NCI-H460 (cell line): ENCODE measurements around the gene CLIC2. TPM values are rescaled to one million over a fixed set of nuclear protein-coding genes. Genes with fewer than 3 reads are reported as not detected.
"Not testable (repeated sequence)": the region's sequence is repeated elsewhere in the genome, so short reads cannot be mapped to it uniquely, and the experiment has no call there.

ENCODE experiments used
- DNase-seq: peaks from one replicate; pipeline ENCODE4 v3.0.0-alpha.2; 2016; ENCODE audit warnings: low read depth; ENCODE audit errors: extremely low read depth
- polyA plus RNA-seq: library from polyadenylated mRNA; depleted of rRNA; stranded (reverse); fragments of >200 nt; gene quantifications from 2 replicates; pipeline ENCODE4 v1.2.3, GENCODE V29; 2014; cell fraction: nucleus; rRNA removed
- total RNA-seq: library from RNA; depleted of rRNA; stranded (reverse); fragments of >200 nt; shearing (Covaris generic); gene quantifications from 2 replicates; pipeline ENCODE4 v1.2.3, GENCODE V29; 2014; rRNA removed

CLIC2 gene
- total RNA-seq: 6.4 and 8.1 TPM in 2 replicates
- 1.3 and 3.1 TPM in 2 replicates for polyA plus RNA-seq

DNA sequence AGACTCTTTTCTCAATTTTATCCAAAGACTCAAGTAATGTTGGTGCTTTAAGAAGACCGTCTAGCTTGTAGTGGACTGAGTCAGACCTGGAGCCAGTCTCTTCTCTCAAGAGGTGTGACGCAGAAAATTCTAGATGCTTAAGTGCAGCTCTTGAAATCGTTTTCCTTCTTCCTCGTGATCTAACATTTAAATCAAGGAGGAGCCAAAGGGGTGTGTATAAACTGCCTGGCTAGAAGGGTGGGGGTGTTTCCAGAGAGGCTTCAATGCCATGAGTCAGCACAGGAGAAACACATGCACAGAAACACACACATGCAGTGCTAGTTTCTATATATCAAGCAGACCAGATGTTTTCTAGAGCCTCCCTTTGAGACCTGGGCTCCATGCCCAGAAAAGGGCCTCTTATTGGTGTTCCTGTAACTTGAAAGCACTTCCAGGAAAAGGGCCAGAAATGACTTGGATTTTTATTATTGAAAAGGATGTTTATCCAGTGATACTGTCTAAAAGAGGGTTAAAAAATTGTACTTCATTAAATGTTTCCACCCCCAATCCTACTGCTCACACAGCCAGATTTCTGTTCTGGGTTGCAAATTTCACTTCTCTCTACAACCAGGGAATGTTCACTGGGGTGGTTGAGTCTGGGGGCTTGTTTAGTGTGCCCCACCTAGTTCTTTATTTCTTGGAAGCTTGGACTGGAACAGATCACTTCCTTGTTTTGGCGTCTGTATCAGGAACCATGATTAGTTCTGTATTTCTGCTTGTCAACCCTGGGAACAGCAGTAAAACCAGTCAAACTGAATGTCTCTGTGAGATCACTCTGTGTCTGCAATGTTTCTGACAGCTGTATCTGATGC, at the start of gene CLIC2:
TSS of gene CLIC2 (minus strand) at position 129 of the 851 bp plus-strand sequence. CDS start 187 bp downstream, outside the sequence.
- DNase-seq: peak; percentile 32

DNA sequence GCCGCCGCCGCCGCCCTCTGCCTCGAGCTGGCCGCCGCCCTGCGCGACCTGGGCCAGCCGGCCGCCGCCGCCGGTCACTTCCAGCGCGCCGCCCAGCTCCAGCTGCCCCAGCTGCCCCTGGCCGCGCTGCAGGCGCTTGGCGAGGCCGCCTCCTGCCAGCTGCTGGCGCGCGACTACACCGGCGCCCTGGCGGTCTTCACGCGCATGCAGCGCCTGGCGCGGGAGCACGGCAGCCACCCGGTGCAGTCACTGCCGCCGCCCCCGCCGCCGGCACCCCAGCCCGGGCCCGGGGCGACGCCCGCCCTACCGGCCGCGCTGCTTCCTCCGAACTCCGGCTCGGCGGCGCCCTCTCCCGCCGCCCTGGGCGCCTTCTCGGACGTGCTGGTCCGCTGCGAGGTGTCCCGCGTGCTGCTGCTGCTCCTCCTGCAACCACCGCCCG, 48.1 kb upstream of the CLIC2 start:
- DNase-seq: not testable (repeated sequence)

DNA sequence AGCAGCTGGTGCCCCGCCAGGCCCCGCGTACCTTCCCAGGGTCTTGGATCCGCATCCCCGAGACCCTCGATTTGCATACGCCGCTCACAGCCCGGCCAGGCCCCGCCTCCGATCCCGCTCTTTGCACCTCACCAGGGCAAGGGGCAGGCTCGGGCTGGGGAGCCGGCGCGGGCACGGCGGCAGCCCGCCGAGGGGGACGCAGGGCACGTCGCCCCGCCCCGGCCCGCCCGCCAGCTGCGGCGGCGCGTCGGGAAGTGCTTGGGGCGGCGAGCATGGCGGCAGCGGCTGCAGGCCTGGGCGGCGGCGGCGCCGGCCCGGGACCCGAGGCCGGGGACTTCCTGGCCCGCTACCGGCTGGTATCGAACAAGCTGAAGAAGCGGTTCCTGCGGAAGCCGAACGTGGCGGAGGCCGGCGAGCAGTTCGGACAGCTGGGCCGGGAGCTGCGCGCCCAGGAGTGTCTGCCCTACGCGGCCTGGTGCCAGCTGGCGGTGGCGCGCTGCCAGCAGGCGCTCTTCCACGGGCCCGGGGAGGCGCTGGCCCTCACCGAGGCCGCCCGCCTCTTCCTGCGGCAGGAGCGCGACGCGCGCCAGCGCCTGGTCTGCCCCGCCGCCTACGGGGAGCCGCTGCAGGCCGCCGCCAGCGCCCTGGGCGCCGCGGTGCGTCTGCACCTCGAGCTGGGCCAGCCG, 47.6 kb upstream of the CLIC2 start, which contains the start of gene F8A2:
TSS of gene F8A2 (plus strand) at position 253 of the 686 bp plus-strand sequence. CDS start at position 273, 20 bp downstream.
- not testable (repeated sequence) for DNase-seq

DNA sequence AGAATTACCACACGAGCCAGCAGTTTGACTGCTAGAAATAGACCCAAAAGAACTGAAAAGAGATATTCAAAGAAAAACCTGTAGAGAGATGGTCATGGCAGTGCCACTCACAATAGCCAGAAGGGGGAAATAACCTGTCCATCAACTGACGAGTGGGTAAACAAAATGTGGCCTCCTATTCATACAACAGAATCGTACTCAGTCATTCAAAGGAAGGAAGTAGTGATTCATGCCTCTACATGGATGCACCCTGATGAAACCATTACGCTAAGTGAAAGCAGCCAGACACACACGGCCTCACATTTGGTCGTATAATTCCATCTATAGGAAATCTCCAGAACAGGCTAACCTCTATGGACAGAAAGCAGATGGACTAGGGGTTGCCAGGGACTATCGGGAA, 45.4 kb upstream of the CLIC2 start:
- not testable (repeated sequence) for DNase-seq

DNA sequence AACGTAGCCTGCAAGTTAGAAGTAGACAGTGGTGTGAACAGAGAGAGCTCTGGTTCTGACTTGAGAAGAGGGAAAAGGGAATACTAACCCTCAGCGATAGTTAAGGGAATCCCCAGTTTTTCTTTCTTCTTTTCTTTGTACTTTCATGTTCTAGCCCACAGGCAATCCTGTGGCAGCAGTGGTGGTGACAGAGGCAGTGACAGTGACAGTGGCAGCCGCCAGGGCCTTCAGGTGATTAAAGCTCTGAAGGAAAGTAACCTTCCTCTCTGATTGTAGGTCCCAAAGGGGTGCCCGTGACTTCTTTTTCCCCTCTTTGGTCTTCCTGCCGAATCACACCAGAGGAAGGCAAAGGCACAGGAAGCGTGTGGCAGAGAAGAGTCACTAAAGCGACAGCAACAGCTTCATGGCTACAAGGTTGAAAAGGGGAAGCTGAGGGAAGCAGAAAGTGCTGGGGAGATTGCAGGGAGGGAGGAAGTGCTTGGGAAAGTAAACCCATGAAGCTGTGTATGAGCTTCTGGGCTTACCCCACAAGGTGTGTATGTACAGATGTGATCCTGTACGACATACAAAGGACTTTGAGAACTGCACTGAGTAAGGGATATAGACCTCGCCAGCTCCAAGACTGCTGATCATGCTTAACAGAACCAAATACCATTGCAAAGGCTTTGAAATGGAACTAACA, 39.5 kb upstream of the CLIC2 start:
- not testable (repeated sequence) for DNase-seq

DNA sequence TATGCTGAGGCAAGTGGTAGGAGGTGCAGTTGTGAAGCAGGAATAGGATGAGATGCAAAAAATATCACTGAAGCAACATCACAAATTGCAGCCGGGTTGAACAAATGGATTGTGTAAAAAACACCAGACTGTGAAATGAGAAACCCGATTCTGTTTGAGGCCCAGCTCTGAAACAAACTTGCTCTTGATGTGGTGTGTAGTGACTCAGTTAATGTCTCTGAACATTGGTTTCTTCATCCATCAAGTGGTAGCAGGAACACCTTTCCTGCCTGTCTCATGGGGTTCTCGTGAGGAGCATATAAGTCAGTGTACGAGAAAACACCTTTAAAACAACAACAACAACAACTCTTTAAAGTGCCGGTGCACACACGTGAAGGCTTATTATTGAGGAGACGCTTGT, 29.3 kb upstream of the CLIC2 start:
- not testable (repeated sequence) for DNase-seq

DNA sequence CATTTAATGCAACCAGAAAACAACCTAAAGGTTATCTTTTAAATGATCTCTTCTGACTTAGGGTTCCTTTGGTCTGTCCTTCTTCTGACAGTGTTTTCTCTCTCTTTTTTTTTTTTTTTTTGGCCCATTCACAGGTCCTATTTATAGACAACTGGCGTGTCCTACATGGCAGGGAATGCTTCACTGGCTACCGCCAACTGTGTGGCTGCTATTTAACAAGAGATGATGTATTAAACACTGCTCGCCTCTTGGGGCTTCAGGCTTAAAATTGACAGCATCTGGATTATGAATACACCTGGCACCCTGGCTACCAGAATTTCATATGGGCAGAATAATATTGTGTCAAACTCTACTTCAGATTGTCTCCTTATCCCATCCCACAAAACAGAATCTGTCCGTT, 15.0 kb upstream of the CLIC2 start:
- DNase-seq: not testable (repeated sequence)

DNA sequence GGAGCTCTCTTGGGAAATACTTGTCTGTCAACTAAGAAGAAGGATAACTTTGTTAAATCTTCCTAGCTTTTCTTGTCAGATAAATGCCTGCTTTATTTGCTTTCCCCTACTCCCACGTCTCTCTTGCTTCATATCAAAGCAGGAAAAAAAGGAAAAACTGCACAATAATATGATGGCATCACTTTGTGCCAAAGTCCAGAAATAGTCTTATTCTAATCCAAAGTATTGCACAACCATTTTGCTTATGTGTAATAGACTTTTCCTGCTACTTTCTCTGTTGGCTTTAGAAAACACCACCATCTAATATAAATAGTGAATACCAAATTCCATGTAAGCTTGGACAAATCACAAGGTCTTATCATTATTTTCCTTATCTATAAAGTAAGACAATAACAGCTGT, 11.3 kb upstream of the CLIC2 start:
- DNase-seq: not testable (repeated sequence)

DNA sequence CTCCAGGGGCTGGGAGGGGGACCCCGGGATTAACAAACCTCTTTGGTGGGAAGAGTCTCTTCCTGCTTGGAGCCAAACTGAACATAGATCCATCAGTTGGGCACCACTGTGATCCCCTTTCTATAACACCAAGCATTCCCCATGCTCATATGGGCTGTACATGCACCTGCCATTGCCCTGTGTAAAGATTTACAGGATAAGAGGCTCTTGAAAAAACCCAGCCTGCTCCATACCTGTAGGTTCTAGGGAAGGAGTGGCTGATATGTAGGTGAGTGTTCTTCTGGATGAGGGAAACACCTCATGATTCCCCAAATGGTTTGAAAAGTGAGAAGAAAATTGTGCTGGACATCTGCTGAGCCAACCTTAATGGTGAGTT, 911 bp upstream of the CLIC2 start:
- DNase-seq: not testable (repeated sequence)

DNA sequence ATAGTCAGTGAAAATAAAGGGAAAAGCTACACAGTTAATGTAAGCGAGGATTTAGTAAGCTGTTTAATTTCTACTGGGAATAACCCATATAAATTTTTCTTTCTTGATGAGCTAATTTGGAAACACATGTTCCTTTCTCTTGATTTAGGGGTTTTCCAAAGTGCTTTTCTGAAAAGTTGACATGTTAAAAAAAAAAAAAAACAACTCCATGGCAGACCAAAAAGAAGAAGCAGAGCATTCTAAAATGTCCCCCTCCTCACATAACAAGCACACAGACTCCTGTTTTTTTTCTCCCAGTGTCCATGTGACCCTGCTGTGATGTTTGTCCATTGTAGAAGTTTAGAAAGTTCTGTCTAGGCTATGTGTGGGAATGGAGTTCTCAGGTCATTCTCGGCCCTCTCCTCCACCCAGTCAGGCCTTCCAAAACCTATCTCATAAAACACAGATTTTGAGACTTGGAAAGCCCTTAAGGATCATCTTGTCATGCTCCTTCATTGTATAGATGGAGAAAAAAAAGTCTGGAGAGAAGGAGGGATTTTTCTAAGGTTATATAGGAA, 792 bp downstream of the CLIC2 start:
- no peak for DNase-seq

DNA sequence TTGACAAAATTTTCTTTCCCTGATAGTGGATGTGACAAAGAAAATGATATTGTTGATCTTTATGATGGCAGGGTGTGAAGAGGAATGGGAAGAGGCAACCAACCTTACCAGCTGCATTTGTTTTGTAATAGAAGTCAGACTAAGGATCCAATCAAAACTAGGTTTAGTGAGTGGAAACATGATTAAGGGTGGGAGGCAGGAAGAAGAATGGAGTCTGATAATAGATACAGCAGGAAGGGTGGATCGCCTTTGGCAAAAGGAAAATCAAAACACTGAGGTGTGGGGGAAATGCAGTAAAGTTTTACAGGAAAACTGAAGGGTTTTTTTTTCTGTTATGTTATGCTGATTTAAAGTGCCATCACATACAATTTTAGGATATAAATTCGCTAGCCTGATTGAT, 3.4 kb downstream of the CLIC2 start:
- DNase-seq: no peak

DNA sequence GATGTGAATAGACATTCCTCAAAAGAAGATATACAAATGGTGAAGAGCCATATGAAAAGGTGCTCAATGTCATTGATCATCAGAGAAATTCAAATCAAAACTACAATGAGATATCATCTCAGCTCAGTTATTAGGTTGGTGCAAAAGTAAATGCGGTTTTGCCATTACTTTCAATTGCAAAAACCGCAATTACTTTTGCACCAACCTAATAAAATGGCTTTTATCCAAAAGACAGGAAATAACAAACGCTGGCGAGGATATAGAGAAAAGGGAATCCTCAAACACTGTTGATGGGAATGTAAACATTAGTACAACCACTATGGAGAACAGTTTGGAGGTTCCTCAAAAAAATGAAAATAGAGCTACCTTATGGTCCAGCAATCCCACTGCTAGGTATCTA, 5.1 kb downstream of the CLIC2 start:
- DNase-seq: no peak

DNA sequence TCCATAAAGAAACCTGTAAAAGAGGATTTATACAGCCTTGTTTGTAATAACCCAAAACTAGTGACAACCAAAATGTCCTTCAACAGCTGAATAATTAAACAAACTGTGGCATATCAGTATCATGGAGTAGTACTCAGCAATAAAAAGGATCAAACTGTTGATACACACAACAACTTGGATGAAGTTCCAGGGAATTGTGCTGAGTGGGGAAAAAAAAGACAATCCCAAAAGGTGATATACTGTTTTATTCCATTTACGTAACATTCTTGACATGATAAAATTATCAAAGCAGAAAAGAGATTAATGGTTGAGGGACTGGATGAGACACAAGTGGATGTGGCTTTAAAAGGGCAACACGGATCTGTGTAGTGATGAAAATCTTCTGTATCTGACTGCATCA, 7.8 kb downstream of the CLIC2 start:
- DNase-seq: no peak

DNA sequence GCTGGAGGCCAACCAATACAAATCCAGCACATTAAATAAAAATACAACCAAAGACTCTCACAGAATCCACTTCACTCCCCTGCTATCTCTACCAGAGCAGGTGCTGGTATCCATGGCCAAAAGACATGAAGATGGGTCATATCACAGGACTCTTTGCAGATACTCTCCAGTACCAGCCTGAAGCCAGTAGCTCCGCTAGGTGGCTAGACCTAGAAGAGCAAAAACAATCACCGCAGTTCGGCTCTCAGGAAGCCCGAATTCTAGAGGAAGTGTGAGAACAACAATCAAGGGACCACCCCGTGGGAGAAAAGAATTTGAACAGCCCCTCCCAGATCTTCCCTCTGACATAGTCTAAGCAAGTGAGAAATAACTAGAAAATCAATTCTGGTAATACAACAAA, 20.2 kb downstream of the CLIC2 start:
- peak; percentile 6 for DNase-seq

DNA sequence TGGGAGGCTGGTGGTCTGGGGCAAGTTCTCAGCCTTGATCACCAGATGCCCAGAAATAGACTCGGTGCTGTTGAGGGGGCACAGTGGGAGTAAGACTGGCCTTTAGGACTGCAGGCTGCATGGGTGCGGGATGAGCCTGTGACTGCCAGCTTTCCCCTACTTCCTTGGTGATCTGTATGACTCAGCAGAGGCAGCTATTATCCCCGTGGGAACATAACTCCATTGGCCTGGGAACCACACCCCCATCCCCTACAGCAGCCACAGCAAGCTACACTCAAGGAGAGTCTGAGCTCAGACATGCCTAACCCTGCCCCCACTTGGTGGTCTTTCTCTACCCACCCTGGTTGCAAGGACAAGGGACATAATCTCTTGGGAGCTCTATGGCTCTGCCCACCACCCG, 20.6 kb downstream of the CLIC2 start:
- DNase-seq: peak; percentile 75

DNA sequence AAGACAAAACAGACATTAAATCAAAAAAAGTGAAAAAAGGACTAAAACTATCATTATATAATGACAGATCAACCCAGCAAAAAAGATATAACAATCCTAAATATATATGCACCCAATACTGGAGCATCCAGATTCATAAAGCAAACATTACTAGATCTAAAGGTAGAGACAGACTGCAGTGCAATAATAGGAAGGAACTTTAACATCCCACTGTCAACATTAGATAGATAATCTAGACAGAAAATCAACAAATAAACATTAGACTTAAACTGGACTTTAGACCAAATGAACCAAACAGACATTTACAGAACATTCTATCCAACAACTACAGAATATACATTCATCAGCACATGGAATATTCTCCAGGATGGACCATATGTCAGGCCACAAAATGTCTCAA, 40.6 kb downstream of the CLIC2 start:
- DNase-seq: no peak

DNA sequence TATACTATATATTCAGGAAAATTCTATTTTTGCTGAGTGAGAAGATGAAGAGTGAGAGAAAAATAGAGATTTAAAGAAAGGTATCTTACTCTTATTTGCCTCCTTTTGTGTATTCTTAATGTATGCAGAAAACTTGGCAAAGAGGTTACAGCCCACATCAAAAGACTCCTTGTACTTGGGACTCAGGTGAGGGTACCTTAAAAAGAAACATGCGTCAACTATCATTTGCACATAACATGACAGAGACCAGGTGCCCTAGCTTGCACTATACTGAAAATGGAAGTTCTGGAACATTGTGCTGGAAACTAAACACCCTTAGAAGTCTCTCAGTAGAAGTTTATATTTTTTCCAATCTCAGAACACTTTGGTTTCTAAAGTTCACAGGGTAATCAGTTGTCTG, 54.5 kb downstream of the CLIC2 start:
- DNase-seq: no peak

DNA sequence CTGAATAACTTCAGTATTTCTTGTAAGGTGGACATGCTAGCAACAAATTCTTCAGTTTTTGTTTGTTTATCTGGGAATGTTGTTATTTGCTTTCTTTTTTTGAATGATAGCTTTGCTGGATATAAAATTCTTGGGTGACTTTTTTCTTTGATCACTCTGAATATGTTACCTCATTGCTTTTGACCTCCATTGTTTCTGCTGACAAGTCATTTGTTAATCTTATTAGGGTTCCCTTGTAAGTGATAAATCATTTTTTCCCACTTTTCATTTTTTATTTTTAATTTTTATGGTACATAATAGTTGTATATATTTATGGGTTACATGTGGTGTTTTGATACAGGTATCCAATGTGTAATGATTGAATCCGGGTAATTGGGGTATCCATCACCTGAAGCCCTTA, 63.4 kb downstream of the CLIC2 start:
- DNase-seq: no peak

DNA sequence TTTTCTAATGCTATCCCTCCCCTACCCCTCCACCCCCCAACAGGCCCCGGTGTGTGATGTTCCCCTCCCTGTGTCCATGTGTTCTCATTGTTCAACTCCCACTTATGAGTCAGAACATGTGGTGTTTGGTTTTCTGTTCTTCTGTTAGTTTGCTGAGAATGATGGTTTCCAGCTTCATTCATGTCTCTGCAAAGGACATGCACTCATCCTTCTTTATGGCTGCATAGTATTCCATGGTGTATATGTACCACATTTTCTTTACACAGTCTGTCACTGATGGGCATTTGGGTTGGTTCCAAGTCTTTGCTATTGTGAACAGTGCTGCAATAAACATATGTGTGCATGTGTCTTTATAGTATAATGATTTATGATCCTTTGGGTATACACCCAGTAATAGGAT, 66.4 kb downstream of the CLIC2 start:
- not testable (repeated sequence) for DNase-seq

DNA sequence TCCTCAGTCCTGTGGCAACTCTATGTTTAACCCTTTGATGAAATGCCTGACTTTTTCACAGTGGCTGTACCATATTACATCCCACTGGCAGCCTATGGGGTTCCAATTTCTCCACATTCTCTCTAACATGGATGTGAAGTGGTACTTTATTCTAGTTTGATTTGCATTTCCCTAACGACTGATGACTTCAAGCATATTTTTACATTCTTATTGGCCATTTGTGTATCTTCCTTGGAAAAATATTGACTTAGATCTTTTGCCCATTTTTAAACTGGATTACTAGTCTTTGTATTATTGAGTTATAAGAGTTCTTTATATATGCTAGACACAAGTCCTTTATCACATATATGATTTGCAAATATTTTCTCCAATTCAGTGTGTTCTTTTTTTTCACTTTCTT, 68.0 kb downstream of the CLIC2 start:
- no peak for DNase-seq
